Gastroesophageal sphincter (tissue), 3 donors: ENCODE data around the gene EFL1.

ENCODE experiments used
- CTCF ChIP-seq, 4 experiments: fragments of 200-600 bp in 2 of 4; fragments of 450-650 bp in 2 of 4; sonication (generic) in 1 of 4; IDR thresholded peaks; one replicate each; pipeline ENCODE4 v1.5.1; 2017 to 2019; ENCODE audit warnings: antibody characterized with exemption in 4 of 4, mild to moderate bottlenecking in 2 of 4, moderate library complexity in 2 of 4
- POLR2A ChIP-seq, 2 donors: fragments of 450-650 bp; IDR thresholded peaks; one replicate each; pipeline ENCODE4 v1.6.1; 2017; ENCODE audit warnings: antibody characterized with exemption in 2 of 2, mild to moderate bottlenecking in 2 of 2, moderate library complexity in 1 of 2

DNA sequence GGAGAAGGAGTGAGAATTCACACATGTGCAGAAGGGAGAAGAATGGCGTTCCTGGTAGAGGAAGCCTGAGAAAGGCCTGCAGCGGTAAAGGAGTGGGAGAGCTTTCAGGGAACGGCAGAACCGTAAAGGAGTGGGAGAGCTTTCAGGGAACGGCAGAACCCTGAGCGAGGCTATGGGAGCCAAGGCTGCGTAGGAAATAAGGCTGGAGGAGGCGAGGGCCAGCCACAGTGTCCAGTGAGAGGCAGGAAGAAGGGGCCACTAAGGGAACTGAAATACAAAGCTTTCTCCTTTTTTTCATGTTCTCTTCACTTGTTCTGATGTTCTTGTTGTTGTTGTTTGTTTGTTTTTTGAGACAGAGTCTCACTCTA is 45.2 kb upstream of the EFL1 start:
- TF ChIP-seq CTCF (IDR thresholded peaks at IDR 0.05): no peak
- TF ChIP-seq POLR2A (IDR thresholded peaks at IDR 0.05): no peak
